BJ (cell line): Measurements from ENCODE around the gene ACSF3. TPM values are rescaled to one million over a fixed set of nuclear protein-coding genes. Genes with fewer than 3 reads are reported as not detected.

Experiments used
- CTCF ChIA-PET: fragments of 350-600 bp; formaldehyde crosslinking; extraction: SDS; loops from one replicate; lab custom pipeline; 2021; ENCODE audit warnings: antibody characterized with exemption, inconsistent platforms; lab: Yijun Ruan, JAX
- POLR2A ChIA-PET: fragments of 300-600 bp; sonication (Branson Sonifier 250); formaldehyde crosslinking; extraction: SDS; loops from one replicate; lab custom pipeline; 2021; ENCODE audit warnings: antibody characterized with exemption; lab: Charles Lee
- DNase-seq: peaks from one replicate; pipeline ENCODE4 v3.0.0-alpha.2; 2011; ENCODE audit warnings: low read depth
- H3K27me3 ChIP-seq: 2 replicates; pipeline ENCODE4 v1.6.0; 2011; ENCODE audit warnings: low read length; ENCODE audit not compliant: control insufficient read depth, insufficient read depth
- H3K36me3 ChIP-seq: 2 replicates; pipeline ENCODE4 v1.5.1; 2011; ENCODE audit warnings: low read length; ENCODE audit not compliant: control insufficient read depth, insufficient read depth
- H3K4me3 ChIP-seq: 2 replicates; pipeline ENCODE4 v1.5.1; 2011; ENCODE audit warnings: low read depth, mild to moderate bottlenecking, control low read depth, low read length
- polyA plus RNA-seq: library from polyadenylated mRNA; depleted of rRNA; stranded (reverse); fragments of >200 nt; gene quantifications from 2 replicates; pipeline ENCODE4 v1.2.3, GENCODE V29; 2011
- TF ChIP-seq, protein P1 (sequence below): IDR thresholded peaks from 2 replicates; pipeline ENCODE4 v1.5.1; 2011; ENCODE audit warnings: low read depth, mild to moderate bottlenecking, control low read depth, inconsistent platforms, low read length, moderate library complexity; ENCODE audit not compliant: insufficient read depth

The ACSF3 gene
- polyA plus RNA-seq, 1 experiment: 12.5 TPM

DNA sequence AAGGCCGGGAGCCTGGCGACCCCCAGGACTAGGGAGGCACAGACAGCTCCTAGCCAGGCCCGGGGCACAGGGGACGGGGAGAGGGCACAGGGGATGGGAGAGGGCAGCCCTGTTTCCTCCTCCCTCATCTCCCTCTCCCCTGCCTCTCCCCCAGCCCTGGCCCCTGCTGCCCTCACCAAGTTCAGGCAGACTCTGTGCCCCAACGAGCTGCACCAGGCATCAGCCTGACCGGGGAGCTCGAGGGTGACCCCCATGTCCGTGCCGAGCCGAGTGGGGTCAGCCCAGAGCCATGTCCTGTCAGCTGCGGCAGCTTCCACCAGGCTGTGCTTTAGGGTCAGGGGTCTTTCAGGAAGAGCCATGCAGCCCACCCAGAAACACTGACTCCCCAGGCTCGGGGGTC lies 83.8 kb downstream of the ACSF3 start:
- POLR2A ChIA-PET: no interaction called here
- TF ChIP-seq, protein P1, sequence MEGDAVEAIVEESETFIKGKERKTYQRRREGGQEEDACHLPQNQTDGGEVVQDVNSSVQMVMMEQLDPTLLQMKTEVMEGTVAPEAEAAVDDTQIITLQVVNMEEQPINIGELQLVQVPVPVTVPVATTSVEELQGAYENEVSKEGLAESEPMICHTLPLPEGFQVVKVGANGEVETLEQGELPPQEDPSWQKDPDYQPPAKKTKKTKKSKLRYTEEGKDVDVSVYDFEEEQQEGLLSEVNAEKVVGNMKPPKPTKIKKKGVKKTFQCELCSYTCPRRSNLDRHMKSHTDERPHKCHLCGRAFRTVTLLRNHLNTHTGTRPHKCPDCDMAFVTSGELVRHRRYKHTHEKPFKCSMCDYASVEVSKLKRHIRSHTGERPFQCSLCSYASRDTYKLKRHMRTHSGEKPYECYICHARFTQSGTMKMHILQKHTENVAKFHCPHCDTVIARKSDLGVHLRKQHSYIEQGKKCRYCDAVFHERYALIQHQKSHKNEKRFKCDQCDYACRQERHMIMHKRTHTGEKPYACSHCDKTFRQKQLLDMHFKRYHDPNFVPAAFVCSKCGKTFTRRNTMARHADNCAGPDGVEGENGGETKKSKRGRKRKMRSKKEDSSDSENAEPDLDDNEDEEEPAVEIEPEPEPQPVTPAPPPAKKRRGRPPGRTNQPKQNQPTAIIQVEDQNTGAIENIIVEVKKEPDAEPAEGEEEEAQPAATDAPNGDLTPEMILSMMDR: no peak
- Histone ChIP-seq H3K27me3 (peaks cover 4% of the 10 kb centered on the region), H3K36me3 (no peaks in the 10 kb centered on the region), H3K4me3 (no peak overlapping the region)
- CTCF ChIA-PET: no interaction called here
- DNase-seq: no peak

DNA sequence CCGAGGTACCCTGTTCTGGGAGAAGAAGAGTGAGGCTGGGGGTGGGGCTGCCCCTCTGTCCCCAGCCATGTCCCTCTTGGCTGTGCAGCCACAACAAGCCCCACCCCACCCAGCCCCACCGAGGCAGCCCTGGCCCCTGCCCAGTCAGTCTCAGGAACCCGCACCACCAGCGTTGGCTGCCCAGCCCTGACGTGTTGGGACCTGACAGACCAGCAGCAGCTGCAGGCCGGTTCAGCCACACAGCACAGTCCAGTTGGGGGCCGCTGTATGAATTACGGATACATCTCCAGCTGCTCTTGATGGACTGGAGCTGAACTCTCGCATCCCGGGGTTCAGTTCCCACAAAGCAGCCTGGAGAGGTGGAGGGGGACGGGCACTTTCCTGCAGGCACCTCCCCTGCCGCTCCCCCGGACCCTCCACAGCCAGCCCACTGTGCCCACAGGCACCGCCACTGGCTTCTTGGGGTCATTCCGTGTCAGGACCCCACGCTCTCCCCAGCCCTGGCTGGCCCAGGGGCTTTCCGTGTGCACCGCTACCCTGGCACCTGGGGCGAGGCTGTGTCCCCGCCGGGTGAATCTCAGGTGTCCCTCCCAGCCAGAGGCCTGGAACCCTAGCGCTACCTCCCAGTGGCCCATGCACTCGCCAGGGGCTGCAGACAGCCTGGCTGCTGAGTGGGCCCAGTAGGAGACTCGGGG lies 84.9 kb downstream of the ACSF3 start:
- POLR2A ChIA-PET: no interaction called here
- H3K36me3 ChIP-seq: no peaks in the 10 kb centered on the region
- no peak overlapping the region for H3K4me3 ChIP-seq
- CTCF ChIA-PET: no interaction called here
- TF ChIP-seq, protein P1: no peak
- no peak for DNase-seq
- peaks cover 2% of the 10 kb centered on the region for H3K27me3 ChIP-seq

DNA sequence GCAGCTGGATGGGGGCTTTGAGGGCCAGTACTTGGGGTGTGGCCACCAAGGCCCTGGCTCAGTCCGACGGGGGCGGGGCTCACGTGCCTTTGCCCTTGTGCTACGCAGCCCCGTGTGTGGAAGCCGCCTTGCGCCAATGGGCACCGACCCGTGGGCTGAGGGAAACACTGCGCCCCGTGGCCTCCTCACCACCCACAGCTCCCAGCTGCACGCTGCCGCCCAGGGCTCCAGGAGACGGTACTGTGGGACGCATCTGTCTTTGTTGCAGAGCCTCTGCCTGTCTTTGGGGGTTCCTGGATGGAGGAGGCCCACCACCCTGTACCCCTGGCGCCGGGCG lies 85.5 kb downstream of the ACSF3 start:
- TF ChIP-seq, protein P1: no peak

DNA sequence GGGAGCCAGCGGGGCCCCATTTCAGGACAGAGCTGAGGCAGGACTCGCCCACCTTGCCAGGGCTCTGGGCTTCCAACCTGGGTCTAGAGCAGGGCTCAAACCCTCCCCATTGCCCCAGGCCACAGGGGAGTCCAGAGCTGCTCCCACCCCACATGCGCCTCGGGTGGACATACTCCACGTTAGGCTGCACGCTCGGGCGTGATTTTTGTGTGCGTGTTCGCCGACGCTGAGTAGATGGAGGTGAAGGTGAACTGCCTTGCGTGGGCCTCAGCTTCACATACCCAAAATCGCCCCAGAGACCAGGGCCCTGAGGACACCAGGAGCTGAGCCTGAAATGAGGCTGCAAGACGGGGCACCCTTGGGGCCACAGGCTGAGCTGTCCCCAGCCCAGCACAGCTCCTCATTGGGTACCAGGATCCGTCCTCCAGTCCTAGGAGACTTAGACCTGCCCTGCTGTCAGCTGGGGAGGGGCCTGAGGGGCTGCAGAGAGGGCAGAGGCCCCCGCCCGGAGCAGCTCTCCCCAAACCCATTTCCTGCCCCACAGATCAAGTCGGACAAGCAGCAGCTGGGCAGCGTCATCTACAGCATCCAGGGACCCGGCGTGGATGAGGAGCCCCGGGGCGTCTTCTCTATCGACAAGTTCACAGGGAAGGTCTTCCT lies 86.1 kb downstream of the ACSF3 start:
- Histone ChIP-seq H3K36me3 (no peaks in the 10 kb centered on the region), H3K4me3 (no peak overlapping the region), H3K27me3 (no peaks in the 10 kb centered on the region; the same call in 1 of the 2 replicates)
- ChIA-PET CTCF (no interaction called here), POLR2A (no interaction called here)
- TF ChIP-seq, protein P1: no peak
- DNase-seq: no peak

More for the DNA sequence above, 85.5 kb downstream of the ACSF3 start:
- H3K4me3 ChIP-seq: no peak overlapping the region
- no peaks in the 10 kb centered on the region; the same call in 1 of the 2 replicates for H3K27me3 ChIP-seq
- DNase-seq: no peak
- ChIA-PET CTCF (no interaction called here), POLR2A (no interaction called here)
- H3K36me3 ChIP-seq: no peaks in the 10 kb centered on the region

DNA sequence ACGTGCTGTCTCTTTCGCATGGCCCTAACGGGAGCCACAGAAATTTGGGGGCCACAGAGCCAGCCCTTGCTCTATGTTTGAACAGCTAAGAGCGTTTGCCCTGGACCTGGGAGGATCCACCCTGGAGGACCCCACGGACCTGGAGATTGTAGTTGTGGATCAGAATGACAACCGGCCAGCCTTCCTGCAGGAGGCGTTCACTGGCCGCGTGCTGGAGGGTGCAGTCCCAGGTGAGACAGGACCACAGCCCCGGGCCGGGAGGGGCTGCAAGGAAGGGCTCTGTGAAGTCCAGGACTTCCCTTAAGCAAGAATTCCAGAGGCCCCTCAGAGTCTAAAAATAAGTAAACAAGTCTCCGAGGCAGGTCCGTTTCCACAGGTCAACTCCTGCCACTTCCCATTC lies 89.8 kb downstream of the ACSF3 start:
- DNase-seq: no peak
- ChIA-PET POLR2A (no interaction called here), CTCF (no interaction called here)
- H3K36me3 ChIP-seq: no peaks in the 10 kb centered on the region
- H3K4me3 ChIP-seq: no peak overlapping the region
- TF ChIP-seq, protein P1: no peak
- H3K27me3 ChIP-seq: no peaks in the 10 kb centered on the region; the same call in 1 of the 2 replicates
